C4-2B (cell line): Measurements from ENCODE around the gene RELB.

Experiments used
- CTCF ChIP-seq: fragments of 450-650 bp; conservative IDR thresholded peaks from 2 replicates; pipeline ENCODE4 v1.5.1; 2017; ENCODE audit warnings: mild to moderate bottlenecking
- ZFX ChIP-seq: fragments of 450-650 bp; IDR thresholded peaks from 2 replicates; pipeline ENCODE4 v1.6.1; 2017

DNA sequence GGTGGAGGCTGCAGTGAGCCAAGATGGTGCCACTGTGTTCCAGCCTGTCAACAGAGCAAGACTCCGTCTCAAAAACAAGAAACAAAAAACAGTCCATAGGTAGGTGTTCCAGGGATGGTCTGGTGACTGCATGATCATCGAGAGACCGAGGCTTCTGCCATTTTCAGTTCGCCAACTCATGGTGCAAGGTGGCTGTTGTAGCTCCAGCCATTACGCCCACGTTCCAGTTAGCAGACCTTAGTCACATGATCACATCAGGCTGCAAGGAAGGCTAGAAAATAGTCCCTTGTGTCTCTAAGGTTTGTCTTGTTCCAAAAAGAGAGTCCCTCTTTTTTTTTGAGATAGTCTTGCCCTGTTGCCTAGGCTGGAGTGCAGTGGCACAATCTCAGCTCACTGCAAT, 34.5 kb downstream of the RELB start:
- TF ChIP-seq CTCF (no peak), ZFX (no peak)
